Choroid plexus epithelial cell (primary cell): ENCODE measurements around the gene ARHGEF4.
A peak's percentile ranks its signal among the peaks of the same experiment; 100 is the strongest.

Experiments used
- DNase-seq: peaks from one replicate; pipeline ENCODE4 v3.0.0-alpha.2; 2010; ENCODE audit warnings: low read depth
- H3K4me3 ChIP-seq: 2 replicates; pipeline ENCODE4 v1.5.1; 2011; ENCODE audit warnings: low read depth, mild to moderate bottlenecking, control low read depth, low read length, moderate library complexity
- CTCF ChIP-seq: conservative IDR thresholded peaks from 2 replicates; pipeline ENCODE4 v1.5.1; 2011; ENCODE audit warnings: low read depth, mild to moderate bottlenecking, control low read depth, inconsistent platforms, low read length, moderate library complexity

Gene ARHGEF4

DNA sequence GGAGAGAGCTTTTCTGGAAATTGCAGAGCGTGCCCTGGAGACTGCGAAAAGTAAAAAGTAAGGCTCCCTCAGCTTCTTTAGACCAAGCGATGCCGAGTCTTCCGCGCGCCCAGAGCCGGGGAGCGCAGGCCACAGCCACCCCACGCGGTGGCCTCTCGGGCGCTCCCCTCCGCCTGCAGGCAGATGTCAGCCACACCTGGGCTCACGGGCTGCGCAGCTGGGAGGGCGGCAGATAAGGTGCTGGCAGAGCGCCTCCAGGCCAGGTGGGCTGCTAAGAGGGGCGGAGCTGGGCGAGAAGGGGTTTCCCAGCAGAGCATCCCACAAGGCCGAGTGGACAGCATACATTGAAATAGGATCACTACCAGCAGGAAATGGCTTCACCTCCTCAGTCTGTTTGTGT is 81.7 kb downstream of the ARHGEF4 start:
- no peak overlapping the region for H3K4me3 ChIP-seq
- TF ChIP-seq CTCF, result no peak
- DNase-seq, result no peak

GRCh38 chr2:130920415-130921163 is 83.9 kb downstream of the ARHGEF4 start:
- peak; percentile 97 for TF ChIP-seq CTCF
- DNase-seq, result peak; percentile 81
- H3K4me3 ChIP-seq, result no peak overlapping the region

GRCh38 chr2:130921164-130921476 is 84.4 kb downstream of the ARHGEF4 start:
- TF ChIP-seq CTCF, result no peak
- H3K4me3 ChIP-seq, result no peak overlapping the region
- DNase-seq, result no peak

DNA sequence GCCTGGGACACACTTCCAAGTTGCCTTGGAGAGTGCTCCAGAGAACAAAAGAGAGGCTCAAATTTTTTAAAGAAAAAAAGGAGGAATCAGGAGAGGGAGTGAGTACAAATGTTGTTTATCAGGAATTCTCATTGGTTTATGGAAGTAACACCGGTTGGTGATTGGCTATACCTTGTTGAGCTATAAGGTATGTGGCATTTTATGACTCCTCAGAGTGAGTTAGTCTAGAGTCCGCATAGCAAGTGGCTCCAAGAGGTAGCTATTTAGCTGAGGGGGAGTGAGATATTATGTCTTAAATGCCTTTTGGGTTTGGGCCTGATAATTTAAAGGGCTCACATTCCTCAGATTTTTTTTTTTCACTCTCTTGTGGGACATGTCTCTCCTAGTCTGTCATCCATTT is 85.7 kb downstream of the ARHGEF4 start:
- no peak overlapping the region for H3K4me3 ChIP-seq
- no peak for TF ChIP-seq CTCF
- DNase-seq, result no peak

DNA sequence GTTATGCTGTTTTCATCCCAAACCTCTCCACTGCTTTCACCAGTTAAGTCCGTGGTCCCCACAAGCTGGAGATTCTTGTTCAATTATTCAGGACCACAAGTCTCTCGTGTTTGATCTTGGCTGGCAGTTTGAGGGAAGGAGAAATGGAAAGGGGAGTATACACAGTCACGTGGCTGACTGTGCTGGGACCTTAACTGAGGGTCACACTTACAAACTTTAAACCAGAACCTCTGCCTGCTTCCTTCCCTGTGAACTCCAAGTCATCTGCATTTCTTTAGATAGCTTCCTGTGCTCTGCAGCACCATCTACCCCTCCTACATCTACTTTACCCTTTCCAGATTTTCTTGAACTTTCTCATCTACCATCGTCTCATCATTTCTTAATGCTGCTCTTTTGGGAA is 91.7 kb downstream of the ARHGEF4 start:
- no peak overlapping the region for H3K4me3 ChIP-seq
- DNase-seq, result no peak
- no peak for TF ChIP-seq CTCF

DNA sequence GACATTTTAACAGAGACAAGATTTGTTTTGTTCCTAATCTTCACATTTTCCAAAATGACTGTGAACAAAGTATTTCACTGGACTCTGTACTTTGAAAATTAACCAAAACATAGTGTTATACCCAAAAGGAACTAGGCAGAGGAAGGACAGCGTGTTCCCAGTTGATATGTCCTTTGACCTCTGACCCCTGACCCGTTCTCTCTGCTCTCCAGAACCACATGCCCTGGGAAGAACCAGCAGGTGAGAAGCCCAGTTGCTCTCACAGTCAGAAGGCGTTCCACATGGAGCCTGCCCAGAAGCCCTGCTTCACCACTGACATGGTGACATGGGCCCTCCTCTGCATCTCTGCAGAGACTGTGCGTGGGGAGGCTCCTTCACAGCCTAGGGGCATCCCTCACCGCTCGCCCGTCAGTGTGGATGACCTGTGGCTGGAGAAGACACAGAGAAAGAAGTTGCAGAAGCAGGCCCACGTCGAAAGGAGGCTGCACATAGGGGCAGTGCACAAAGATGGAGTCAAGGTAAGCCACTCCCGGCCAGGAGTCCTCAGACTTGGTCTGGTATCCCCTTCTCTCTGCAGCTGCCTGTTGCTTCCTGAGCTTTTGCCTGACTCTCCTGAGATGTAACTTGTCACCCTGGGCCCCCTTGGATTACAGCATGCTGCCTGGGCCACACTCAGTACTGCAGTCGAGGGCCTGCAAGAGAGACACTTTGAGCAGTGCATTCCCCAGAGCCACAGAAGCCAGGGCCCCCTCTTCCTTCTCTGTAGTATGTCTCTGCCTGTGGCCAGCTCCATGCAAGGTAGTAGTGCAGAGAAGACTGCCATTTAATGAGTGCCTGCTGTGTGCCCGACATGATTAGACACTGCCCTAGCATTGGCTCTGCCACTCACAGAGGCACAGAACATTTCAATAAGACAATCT is 94.3 kb downstream of the ARHGEF4 start:
- no peak overlapping the region for H3K4me3 ChIP-seq
- TF ChIP-seq CTCF, result no peak
- DNase-seq, result no peak
